Measurements from ENCODE around the gene C12orf43.

GRCh38 chr12:120988658-120989057 lies 27.6 kb downstream of the C12orf43 start:
- TF ChIP-seq OSR1 (CRISPR knock-in tag; IDR thresholded peaks at IDR 0.05), result no peak
- TF ChIP-seq TCF4 (CRISPR knock-in tag; IDR thresholded peaks at IDR 0.05; ENCODE audit: borderline replicate concordance), result no peak
- TF ChIP-seq, protein P1, sequence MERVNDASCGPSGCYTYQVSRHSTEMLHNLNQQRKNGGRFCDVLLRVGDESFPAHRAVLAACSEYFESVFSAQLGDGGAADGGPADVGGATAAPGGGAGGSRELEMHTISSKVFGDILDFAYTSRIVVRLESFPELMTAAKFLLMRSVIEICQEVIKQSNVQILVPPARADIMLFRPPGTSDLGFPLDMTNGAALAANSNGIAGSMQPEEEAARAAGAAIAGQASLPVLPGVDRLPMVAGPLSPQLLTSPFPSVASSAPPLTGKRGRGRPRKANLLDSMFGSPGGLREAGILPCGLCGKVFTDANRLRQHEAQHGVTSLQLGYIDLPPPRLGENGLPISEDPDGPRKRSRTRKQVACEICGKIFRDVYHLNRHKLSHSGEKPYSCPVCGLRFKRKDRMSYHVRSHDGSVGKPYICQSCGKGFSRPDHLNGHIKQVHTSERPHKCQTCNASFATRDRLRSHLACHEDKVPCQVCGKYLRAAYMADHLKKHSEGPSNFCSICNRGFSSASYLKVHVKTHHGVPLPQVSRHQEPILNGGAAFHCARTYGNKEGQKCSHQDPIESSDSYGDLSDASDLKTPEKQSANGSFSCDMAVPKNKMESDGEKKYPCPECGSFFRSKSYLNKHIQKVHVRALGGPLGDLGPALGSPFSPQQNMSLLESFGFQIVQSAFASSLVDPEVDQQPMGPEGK (CRISPR knock-in tag; IDR thresholded peaks at IDR 0.05; ENCODE audit: borderline replicate concordance), result no peak
- TF ChIP-seq ZFP30 (CRISPR knock-in tag; IDR thresholded peaks at IDR 0.05), result no peak
- no peak for TF ChIP-seq ZFP3 (CRISPR knock-in tag; IDR thresholded peaks at IDR 0.05)
- TF ChIP-seq, protein P2, sequence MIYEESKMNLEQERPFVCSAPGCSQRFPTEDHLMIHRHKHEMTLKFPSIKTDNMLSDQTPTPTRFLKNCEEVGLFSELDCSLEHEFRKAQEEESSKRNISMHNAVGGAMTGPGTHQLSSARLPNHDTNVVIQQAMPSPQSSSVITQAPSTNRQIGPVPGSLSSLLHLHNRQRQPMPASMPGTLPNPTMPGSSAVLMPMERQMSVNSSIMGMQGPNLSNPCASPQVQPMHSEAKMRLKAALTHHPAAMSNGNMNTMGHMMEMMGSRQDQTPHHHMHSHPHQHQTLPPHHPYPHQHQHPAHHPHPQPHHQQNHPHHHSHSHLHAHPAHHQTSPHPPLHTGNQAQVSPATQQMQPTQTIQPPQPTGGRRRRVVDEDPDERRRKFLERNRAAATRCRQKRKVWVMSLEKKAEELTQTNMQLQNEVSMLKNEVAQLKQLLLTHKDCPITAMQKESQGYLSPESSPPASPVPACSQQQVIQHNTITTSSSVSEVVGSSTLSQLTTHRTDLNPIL (CRISPR knock-in tag; IDR thresholded peaks at IDR 0.05; ENCODE audit: low read depth), result no peak

Data from SK-N-SH treated with all-trans-retinoic acid at 6 μM for 48 hours (cell line).